MCF 10A (cell line): Measurements from ENCODE around the gene FGGY. TPM values are rescaled to one million over a fixed set of nuclear protein-coding genes. Genes with fewer than 3 reads are reported as not detected.

Source experiments
- BruUV-seq: library from RNA; stranded (reverse); fragments of 400-500 nt; replicated peaks from 2 replicates; lab custom pipeline; 2021; lab: Mats Ljungman, UMichigan
- CTCF ChIA-PET: fragments of 300-600 bp; sonication (Branson Sonifier 250); formaldehyde crosslinking; extraction: SDS; loops from one replicate; lab custom pipeline; 2021; ENCODE audit warnings: antibody characterized with exemption, inconsistent platforms; lab: Yijun Ruan, JAX
- POLR2A ChIA-PET: fragments of 300-600, 350-650 bp; sonication (Branson Sonifier 250); formaldehyde crosslinking; extraction: SDS; loops from one replicate; lab custom pipeline; 2020; ENCODE audit warnings: antibody characterized with exemption, inconsistent platforms; lab: Yijun Ruan, JAX
- DNase-seq: peaks from one replicate; pipeline ENCODE4 v3.0.0-alpha.2; 2018; ENCODE audit not compliant: unreplicated experiment
- H3K27ac Mint-ChIP-seq: one replicate; pipeline ENCODE4 v1.8.0; 2022; ENCODE audit warnings: mild to moderate bottlenecking, low read depth, mixed read lengths; ENCODE audit not compliant: unreplicated experiment
- H3K27me3 Mint-ChIP-seq: one replicate; pipeline ENCODE4 v1.8.0; 2022; ENCODE audit warnings: mixed read lengths; ENCODE audit not compliant: insufficient read depth, unreplicated experiment
- H3K36me3 Mint-ChIP-seq: one replicate; pipeline ENCODE4 v1.8.0; 2022; ENCODE audit warnings: mild to moderate bottlenecking, moderate library complexity, mixed read lengths; ENCODE audit not compliant: insufficient read depth, unreplicated experiment
- H3K4me1 Mint-ChIP-seq: one replicate; pipeline ENCODE4 v1.8.0; 2022; ENCODE audit warnings: mixed read lengths; ENCODE audit not compliant: insufficient read depth, unreplicated experiment
- H3K4me3 Mint-ChIP-seq: one replicate; pipeline ENCODE4 v1.8.0; 2022; ENCODE audit warnings: mild to moderate bottlenecking, moderate library complexity, mixed read lengths; ENCODE audit not compliant: unreplicated experiment
- H3K9me3 Mint-ChIP-seq: one replicate; pipeline ENCODE4 v1.8.0; 2022; ENCODE audit warnings: mixed read lengths; ENCODE audit not compliant: unreplicated experiment
- intact Hi-C: fragments of 100-400 bp; cut with micrococcal nuclease; formaldehyde crosslinking; loops from 2 replicates; pipeline ENCODE4 v1.14.1; 2022
- total RNA-seq: library from RNA; stranded (reverse); gene quantifications from 2 replicates; pipeline ENCODE4 v1.2.3, GENCODE V29; 2022
- TF ChIP-seq, protein P1 (sequence below): fragments of 200-600 bp; IDR thresholded peaks from one replicate; pipeline ENCODE4 v1.8.0; 2022; ENCODE audit warnings: antibody characterized with exemption, mild to moderate bottlenecking; ENCODE audit not compliant: unreplicated experiment

The FGGY gene
- total RNA-seq, 1 experiment from 2014 or later: 10.6 TPM

DNA sequence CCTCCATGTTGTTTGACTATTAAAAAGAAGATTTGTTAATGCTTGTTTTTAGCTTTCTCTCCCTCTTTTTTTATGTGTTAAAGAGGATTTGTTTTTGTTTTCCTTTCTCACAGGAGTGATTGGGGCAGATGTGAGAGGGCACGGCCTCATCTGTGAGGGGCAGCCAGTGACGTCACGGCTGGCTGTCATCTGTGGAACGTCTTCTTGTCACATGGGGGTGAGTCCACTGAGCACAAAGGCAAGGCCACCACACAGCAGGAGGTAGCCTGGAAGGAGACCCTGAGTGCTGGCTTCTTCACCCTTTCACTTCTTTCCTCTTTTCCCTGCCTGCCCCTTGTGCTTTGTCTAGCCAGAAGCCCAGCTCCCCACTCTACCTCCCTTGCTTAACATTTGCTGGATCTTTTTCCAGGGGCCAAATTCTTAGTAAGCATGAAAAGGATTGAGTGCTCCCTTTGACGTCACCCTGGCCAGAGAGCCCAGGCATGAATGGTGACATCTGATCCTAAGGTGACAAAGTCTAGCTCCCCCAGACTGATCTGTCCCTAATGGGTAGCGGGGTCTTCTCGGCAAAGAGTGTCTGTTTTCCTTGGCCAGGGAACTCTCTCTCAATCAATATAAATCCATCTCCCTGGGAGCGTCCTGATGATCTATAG is 257.2 kb downstream of the FGGY start:
- intact Hi-C loops: no loop called here
- BruUV-seq: no TSS peak
- TF ChIP-seq, protein P1, sequence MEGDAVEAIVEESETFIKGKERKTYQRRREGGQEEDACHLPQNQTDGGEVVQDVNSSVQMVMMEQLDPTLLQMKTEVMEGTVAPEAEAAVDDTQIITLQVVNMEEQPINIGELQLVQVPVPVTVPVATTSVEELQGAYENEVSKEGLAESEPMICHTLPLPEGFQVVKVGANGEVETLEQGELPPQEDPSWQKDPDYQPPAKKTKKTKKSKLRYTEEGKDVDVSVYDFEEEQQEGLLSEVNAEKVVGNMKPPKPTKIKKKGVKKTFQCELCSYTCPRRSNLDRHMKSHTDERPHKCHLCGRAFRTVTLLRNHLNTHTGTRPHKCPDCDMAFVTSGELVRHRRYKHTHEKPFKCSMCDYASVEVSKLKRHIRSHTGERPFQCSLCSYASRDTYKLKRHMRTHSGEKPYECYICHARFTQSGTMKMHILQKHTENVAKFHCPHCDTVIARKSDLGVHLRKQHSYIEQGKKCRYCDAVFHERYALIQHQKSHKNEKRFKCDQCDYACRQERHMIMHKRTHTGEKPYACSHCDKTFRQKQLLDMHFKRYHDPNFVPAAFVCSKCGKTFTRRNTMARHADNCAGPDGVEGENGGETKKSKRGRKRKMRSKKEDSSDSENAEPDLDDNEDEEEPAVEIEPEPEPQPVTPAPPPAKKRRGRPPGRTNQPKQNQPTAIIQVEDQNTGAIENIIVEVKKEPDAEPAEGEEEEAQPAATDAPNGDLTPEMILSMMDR: no peak
- Mint-ChIP-seq H3K4me1 (peaks cover 11% of the 10 kb centered on the region), H3K27me3 (no peaks in the 10 kb centered on the region), H3K27ac (no peak overlapping the region), H3K36me3 (no peaks in the 10 kb centered on the region), H3K9me3 (peaks cover 7% of the 10 kb centered on the region), H3K4me3 (no peak overlapping the region)
- CTCF ChIA-PET: no interaction called here
- DNase-seq: no peak
- POLR2A ChIA-PET: no interaction called here

DNA sequence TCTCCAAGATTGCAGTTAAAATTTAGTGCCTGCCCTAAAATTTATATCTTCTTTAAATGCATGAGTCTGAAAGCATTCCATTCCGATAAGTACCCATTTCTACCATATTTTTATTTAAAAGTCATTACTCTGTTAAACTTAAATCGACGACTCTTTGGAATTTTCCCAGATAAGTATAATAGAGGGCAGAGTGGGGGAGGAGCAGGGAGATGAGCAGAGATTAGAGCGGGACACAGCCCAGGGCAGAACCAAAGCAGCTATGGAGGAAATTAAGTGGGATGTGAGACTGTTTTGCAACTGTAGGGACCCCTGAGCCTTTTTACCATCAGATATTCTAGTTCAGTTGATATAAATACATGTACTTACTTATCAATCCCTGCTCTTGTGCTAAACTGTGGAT is 257.9 kb downstream of the FGGY start:
- no peak for DNase-seq
- no TSS peak for BruUV-seq
- intact Hi-C loops: no loop called here
- no peaks in the 10 kb centered on the region for H3K36me3 Mint-ChIP-seq
- H3K4me1 Mint-ChIP-seq: peaks cover 8% of the 10 kb centered on the region
- TF ChIP-seq, protein P1: no peak
- no peak overlapping the region for H3K4me3 Mint-ChIP-seq
- ChIA-PET CTCF (no interaction called here), POLR2A (no interaction called here)
- H3K27ac Mint-ChIP-seq: no peak overlapping the region
- H3K9me3 Mint-ChIP-seq: peaks cover 7% of the 10 kb centered on the region
- H3K27me3 Mint-ChIP-seq: no peaks in the 10 kb centered on the region

DNA sequence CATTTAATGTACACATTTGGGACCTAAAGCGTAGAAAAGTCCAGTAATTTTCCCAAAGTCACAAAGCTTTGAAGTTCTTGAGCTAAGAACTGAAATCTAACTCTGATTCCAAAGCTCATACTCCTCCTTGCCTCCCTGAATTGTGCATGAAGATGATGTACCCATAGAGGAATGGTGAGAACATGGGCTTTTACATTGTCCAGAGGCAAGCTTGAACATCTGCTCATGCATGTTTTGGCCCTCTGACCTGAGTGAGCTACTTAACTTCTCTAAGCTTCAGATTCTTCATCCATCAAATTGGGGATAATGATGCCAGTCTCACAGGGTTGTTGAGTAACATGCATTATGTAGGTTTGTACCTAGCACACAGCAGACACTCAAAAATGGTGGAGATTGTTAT is 259.5 kb downstream of the FGGY start:
- Mint-ChIP-seq H3K4me3 (no peak overlapping the region), H3K27ac (no peak overlapping the region), H3K4me1 (no peaks in the 10 kb centered on the region), H3K9me3 (peaks cover 7% of the 10 kb centered on the region), H3K27me3 (no peaks in the 10 kb centered on the region), H3K36me3 (no peaks in the 10 kb centered on the region)
- TF ChIP-seq, protein P1: no peak
- no TSS peak for BruUV-seq
- POLR2A ChIA-PET: interaction anchor here (1.1 kb wide), 1 partner anchor 15 kb away, joined by 4 read pairs; no protein-coding TSS in a partner anchor
- CTCF ChIA-PET: interaction anchor here (0.6 kb wide), 1 partner anchor 130 kb away, joined by 6 read pairs; no protein-coding TSS in a partner anchor
- DNase-seq: no peak
- intact Hi-C loops: no loop called here

DNA sequence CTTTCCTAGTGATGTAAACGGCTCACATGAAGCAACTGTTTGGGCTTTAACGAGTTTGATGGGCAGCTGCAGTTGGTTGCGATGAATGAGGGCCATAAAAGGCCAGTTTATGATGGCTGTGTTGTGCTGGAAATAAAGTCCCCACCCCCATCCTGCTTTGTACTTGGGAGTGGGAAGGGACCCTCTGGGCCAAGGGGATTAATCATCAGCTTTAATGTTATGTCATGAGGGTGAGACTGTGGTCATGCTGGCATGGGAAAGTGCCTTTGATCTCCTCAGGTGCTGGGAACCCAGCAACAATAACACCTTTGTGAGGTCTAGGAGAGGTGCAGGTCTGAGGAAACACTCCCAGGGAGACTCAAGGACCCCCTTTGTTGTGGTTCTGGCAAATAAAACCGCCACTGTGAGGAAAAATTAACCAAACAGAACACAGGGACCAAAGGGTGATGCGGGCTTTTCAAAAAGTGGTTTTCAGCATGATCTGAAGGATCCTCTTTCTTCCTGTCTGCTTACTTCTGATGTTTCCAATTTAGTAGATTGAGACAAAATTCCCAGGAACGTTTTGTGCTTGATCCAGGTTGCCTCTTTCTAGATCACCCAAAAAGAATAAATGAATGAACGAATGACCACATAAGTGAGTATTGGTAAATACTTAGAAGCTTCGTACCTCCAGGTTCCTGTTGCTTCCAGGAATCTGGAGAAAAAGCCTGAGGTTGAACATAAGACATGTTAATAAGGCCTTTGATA is 260.1 kb downstream of the FGGY start:
- no peak overlapping the region for H3K27ac Mint-ChIP-seq
- H3K36me3 Mint-ChIP-seq: no peaks in the 10 kb centered on the region
- no TSS peak for BruUV-seq
- peaks cover 7% of the 10 kb centered on the region for H3K9me3 Mint-ChIP-seq
- TF ChIP-seq, protein P1: no peak
- intact Hi-C loops: no loop called here
- H3K4me3 Mint-ChIP-seq: no peak overlapping the region
- POLR2A ChIA-PET: interaction anchor here (0.6 to 1.1 kb wide), 2 partner anchors 15 to 146 kb away, joined by 3 to 4 read pairs; no protein-coding TSS in a partner anchor
- H3K27me3 Mint-ChIP-seq: no peaks in the 10 kb centered on the region
- DNase-seq: no peak
- H3K4me1 Mint-ChIP-seq: no peaks in the 10 kb centered on the region
- CTCF ChIA-PET: interaction anchor here (0.6 kb wide), 1 partner anchor 130 kb away, joined by 6 read pairs; no protein-coding TSS in a partner anchor
